Gastrocnemius medialis (tissue), 4 donors: ENCODE measurements around the gene CORO2A.

Experiments used
- POLR2A ChIP-seq, 2 donors: fragments of 450-650 bp; IDR thresholded peaks; one replicate each; pipeline ENCODE4 v1.6.1; 2017; ENCODE audit warnings: antibody characterized with exemption in 2 of 2, mild to moderate bottlenecking in 2 of 2, moderate library complexity in 2 of 2
- TF ChIP-seq, protein P1 (sequence below), 5 experiments: fragments of 450-650 bp in 3 of 5; fragments of 200-600 bp in 2 of 5; sonication (generic) in 2 of 5; IDR thresholded peaks in 4 of 5; conservative IDR thresholded peaks in 1 of 5; 1 replicate in 4 of 5; 2 replicates in 1 of 5; pipeline ENCODE4 v1.5.1; 2016 to 2019; ENCODE audit warnings: antibody characterized with exemption in 5 of 5, mild to moderate bottlenecking in 3 of 5, moderate library complexity in 3 of 5

DNA sequence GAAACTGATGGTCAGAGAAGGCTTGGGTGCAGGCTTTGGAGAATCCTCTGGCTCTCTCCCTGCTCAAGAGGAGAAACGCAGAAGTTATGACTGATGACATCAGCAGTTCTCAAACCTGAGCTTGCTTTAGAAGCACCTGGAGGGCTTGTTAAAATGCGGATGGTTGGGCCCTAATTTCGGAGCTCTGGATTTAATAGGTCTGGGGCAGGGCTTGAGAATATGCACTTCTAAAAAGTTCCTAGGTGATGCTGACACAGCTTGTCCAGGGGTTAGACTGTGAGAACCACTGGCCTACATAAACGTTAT, 36.6 kb upstream of the CORO2A start:
- TF ChIP-seq, protein P1, sequence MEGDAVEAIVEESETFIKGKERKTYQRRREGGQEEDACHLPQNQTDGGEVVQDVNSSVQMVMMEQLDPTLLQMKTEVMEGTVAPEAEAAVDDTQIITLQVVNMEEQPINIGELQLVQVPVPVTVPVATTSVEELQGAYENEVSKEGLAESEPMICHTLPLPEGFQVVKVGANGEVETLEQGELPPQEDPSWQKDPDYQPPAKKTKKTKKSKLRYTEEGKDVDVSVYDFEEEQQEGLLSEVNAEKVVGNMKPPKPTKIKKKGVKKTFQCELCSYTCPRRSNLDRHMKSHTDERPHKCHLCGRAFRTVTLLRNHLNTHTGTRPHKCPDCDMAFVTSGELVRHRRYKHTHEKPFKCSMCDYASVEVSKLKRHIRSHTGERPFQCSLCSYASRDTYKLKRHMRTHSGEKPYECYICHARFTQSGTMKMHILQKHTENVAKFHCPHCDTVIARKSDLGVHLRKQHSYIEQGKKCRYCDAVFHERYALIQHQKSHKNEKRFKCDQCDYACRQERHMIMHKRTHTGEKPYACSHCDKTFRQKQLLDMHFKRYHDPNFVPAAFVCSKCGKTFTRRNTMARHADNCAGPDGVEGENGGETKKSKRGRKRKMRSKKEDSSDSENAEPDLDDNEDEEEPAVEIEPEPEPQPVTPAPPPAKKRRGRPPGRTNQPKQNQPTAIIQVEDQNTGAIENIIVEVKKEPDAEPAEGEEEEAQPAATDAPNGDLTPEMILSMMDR (IDR thresholded peaks at IDR 0.05 in 4 of 5, conservative IDR thresholded peaks at IDR 0.05 in 1 of 5), result no peak
- no peak for TF ChIP-seq POLR2A (IDR thresholded peaks at IDR 0.05)
